LoVo (cell line): ENCODE measurements around the gene CD40.
"Not testable (repeated sequence)": the region's sequence is repeated elsewhere in the genome, so short reads cannot be mapped to it uniquely, and the experiment has no call there.

Experiments used
- DNase-seq: peaks from one replicate; pipeline ENCODE4 v3.0.0-alpha.2; 2016; ENCODE audit warnings: low spot score

CD40 gene

GRCh38 chr20:46093531-46093930, 24.6 kb upstream of the CD40 start:
- DNase-seq = no peak

- DNase-seq = no peak
Observed at GRCh38 chr20:46099491-46100287, 18.4 kb upstream of the CD40 start.

GRCh38 chr20:46100444-46100843, 17.7 kb upstream of the CD40 start:
- not testable (repeated sequence) for DNase-seq

GRCh38 chr20:46100988-46101387, 17.1 kb upstream of the CD40 start:
- DNase-seq = no peak

- no peak for DNase-seq
Observed at GRCh38 chr20:46101957-46102356, 16.2 kb upstream of the CD40 start.

- DNase-seq = no peak
Observed at GRCh38 chr20:46102940-46103339, 15.2 kb upstream of the CD40 start.

GRCh38 chr20:46104262-46104661, 13.9 kb upstream of the CD40 start:
- no peak for DNase-seq

GRCh38 chr20:46107061-46107460, 11.1 kb upstream of the CD40 start:
- DNase-seq = no peak

GRCh38 chr20:46108435-46108841, 9.7 kb upstream of the CD40 start:
- no peak for DNase-seq

- DNase-seq = no peak
Observed at GRCh38 chr20:46108976-46109375, 9.1 kb upstream of the CD40 start.

GRCh38 chr20:46111028-46111835, 6.9 kb upstream of the CD40 start:
- DNase-seq = no peak

GRCh38 chr20:46111836-46112212, 6.3 kb upstream of the CD40 start:
- no peak for DNase-seq

- DNase-seq = no peak
Observed at GRCh38 chr20:46112430-46113112, 5.5 kb upstream of the CD40 start.

- no peak for DNase-seq
Observed at GRCh38 chr20:46113113-46113470, 5.0 kb upstream of the CD40 start.

GRCh38 chr20:46114449-46114848, 3.7 kb upstream of the CD40 start:
- DNase-seq = no peak

- DNase-seq = no peak
Observed at GRCh38 chr20:46118481-46119020, 437 bp downstream of the CD40 start.

- no peak for DNase-seq
Observed at GRCh38 chr20:46119028-46119546, 973 bp downstream of the CD40 start.

- no peak for DNase-seq
Observed at GRCh38 chr20:46119547-46119946, 1.4 kb downstream of the CD40 start.

- no peak for DNase-seq
Observed at GRCh38 chr20:46120136-46120535, 2.0 kb downstream of the CD40 start.

- no peak for DNase-seq
Observed at GRCh38 chr20:46121184-46121930, 3.2 kb downstream of the CD40 start.

GRCh38 chr20:46122071-46122470, 4.0 kb downstream of the CD40 start:
- peak; percentile 14 for DNase-seq
